GM11168 (cell line): ENCODE data around the gene GRK5.

Source experiments
- in situ Hi-C: fragments of 300-500 bp; cut with MboI; formaldehyde crosslinking; loops from one replicate; pipeline ENCODE4 v1.12.0; 2022; ENCODE audit warnings: low sequenced_read_pairs; ENCODE audit not compliant: unreplicated experiment

Gene GRK5

DNA sequence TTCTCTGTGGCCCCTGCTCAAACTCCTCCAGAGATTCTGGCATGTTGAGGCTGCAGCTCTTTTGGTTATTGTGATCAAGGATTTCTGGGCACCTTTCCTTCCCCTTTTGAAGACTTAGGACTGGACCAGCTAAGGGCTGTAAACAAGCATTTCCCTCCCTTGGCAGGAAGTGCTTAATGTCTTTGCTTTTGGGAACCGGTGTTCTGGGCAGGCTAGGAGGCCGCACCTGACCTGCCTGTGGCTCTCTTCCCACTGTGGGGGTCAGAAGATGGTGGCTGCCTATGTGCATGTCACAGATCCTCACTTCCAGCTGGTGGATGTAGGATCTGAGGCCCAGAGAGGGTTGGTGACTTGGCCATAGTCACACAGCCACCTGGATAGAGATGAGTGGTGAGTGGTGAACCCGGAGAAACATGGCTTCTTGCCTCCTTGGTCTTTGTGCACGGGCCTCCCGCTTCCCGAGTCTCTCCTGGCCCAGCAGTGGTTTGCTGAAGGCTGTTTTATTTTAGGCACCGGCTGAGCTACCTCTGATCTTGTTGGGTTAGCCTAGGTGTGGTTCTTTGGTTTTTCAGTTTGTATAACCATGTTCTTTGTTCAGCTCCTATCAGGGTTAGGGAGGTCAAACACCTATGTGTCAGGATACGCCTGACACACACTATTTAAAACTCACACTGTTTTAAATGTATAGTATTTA lies 82.0 kb downstream of the GRK5 start:
- in situ Hi-C loops, result no loop called here

DNA sequence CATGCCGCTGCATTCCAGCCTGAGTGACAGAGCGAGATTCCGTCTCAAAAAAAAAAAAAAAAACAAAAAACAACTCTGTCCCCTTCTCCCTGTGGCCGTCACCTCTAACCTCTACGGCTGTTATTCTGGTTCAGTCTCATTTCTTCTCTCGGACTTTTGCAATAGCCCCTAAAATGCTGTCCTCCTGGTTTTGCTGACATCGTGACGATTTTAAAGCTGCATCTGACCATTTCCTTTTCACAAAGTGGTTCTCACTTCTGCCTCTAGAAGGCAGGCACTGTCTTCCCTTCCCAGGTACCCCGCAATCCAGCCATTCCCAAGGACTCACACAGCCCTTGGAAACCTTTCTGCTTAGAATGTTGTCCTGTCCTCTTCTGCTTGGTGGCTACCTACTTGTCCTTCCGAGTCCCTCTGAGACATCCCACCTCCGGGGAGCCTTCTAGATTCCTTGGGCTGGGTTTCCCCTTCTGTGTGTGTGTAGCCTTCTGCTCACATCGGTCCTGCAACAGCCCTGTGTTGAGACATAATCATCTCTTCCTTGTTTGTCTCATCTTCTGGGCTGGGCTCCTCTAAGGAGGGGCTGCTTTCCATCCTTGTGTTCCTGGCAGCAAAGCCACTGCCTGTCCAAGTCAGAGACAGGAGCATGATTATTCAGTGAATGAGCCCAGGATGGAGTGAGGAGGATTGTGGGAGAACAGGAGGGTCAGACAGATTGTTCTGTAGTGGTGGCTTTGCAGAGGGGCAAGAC lies 83.1 kb downstream of the GRK5 start:
- in situ Hi-C loops, result no loop called here

- in situ Hi-C loops, result no loop called here
Measured at GRCh38 chr10:119291223-119291900, 84.0 kb downstream of the GRK5 start.

GRCh38 chr10:119292968-119293760 lies 85.8 kb downstream of the GRK5 start:
- in situ Hi-C loops, result no loop called here

- in situ Hi-C loops, result no loop called here
Measured at GRCh38 chr10:119296703-119297102, 89.3 kb downstream of the GRK5 start.

GRCh38 chr10:119297207-119297968 lies 90.0 kb downstream of the GRK5 start:
- in situ Hi-C loops, result no loop called here

- in situ Hi-C loops, result no loop called here
Measured at GRCh38 chr10:119298810-119299209, 91.4 kb downstream of the GRK5 start.

DNA sequence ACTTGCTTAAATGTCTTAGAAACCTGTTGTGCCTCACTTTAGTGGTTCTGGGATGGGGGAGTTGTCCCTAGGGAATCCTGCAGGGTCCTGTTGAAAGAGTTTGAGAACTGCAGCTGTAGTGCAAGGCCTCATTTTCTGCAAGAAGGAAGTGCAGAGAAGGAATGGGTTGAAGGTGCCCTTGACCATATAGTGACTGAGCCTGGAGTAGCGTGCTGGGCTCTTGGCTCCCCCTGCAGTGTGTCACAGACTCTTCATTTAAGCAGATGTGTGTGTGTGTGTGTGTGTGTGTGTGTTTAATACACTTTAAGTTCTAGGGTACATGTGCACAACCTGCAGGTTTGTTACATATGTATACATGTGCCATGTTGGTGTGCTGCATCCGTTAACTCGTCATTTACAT lies 92.2 kb downstream of the GRK5 start:
- in situ Hi-C loops, result no loop called here

DNA sequence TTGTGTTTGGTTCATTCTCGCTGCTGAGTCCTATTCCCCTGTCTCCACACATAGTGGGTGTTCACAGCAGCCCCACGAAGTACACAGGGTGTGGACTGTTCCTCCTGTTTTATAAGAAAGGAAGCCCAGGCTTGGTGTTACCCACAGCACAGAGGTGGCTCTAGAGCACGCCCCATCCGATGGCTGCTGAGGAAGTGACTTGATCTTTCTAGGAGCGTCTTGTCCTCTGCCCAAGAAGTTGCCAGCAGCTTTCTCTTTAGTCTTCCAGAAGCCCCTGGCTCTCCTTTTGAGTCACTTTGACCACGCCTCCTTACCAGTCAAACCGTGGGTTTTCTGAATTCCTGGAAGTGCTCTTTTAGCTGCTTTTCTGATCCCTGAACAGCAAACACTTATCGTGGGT lies 94.0 kb downstream of the GRK5 start:
- in situ Hi-C loops, result no loop called here

GRCh38 chr10:119302172-119302571 lies 94.8 kb downstream of the GRK5 start:
- in situ Hi-C loops, result no loop called here

- in situ Hi-C loops, result no loop called here
Measured at GRCh38 chr10:119302591-119303253, 95.4 kb downstream of the GRK5 start.

DNA sequence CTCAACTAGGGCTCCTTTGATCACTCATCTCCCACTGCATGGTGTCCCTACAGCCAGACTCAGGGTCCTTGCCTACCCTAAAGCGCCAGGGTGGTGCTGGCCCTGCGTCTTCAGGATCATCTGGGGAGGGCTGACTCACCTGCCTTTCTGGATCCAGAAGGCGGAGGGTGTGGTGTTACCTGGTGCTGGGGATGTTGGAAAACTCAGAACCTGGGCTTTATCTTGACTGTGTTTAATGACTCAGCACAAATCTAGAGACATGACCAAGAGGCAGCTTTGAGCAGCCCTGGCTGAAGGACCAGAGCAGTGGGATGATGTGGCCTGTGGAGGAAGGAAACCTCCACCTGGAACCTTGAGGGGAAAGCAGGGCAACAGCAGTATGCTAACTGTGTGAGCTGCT lies 96.5 kb downstream of the GRK5 start:
- in situ Hi-C loops, result no loop called here

DNA sequence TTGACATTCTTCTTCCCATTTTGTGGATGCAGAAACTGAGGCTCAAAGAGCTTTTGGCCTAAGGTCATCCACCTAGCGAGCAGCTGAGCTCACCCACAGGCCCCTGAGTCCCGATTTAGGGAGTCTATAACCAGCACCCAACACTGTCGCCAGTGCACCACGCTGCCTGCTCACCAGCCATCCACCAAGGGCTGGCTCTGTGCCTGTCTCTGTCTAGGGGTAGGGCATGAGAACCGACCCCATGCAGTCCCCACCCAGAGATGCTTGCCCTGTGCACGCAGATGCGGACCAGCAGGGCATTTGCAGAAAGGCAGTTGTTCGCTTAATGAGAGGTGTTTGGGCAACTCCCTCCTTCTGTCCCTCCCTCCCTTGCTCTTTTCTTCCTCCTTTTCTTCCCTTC lies 97.2 kb downstream of the GRK5 start:
- in situ Hi-C loops, result no loop called here

- in situ Hi-C loops, result no loop called here
Measured at GRCh38 chr10:119305860-119306513, 98.6 kb downstream of the GRK5 start.

- in situ Hi-C loops, result no loop called here
Measured at GRCh38 chr10:119306514-119306951, 99.2 kb downstream of the GRK5 start.

GRCh38 chr10:119306986-119307392 lies 99.6 kb downstream of the GRK5 start:
- in situ Hi-C loops, result no loop called here

DNA sequence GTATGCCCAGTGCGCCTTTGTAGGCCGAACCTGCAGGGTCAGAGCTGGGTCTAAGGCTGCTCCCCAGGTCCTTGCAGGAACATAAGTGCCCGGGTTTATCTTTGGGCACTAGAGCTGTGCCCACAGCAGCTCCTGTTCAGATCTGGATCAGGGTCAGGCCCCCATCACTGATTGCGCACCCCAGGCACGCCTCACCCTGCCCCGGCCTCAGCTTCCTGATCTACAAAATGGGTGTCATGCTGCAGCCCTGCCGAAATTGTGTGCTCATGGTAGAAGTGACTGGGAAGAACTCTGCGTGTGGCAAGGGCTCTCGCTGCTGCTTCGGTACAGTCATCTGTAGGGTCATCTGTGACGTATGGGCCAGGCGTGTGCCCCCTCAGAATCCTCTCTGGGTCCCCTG lies 100.7 kb downstream of the GRK5 start:
- in situ Hi-C loops, result no loop called here

DNA sequence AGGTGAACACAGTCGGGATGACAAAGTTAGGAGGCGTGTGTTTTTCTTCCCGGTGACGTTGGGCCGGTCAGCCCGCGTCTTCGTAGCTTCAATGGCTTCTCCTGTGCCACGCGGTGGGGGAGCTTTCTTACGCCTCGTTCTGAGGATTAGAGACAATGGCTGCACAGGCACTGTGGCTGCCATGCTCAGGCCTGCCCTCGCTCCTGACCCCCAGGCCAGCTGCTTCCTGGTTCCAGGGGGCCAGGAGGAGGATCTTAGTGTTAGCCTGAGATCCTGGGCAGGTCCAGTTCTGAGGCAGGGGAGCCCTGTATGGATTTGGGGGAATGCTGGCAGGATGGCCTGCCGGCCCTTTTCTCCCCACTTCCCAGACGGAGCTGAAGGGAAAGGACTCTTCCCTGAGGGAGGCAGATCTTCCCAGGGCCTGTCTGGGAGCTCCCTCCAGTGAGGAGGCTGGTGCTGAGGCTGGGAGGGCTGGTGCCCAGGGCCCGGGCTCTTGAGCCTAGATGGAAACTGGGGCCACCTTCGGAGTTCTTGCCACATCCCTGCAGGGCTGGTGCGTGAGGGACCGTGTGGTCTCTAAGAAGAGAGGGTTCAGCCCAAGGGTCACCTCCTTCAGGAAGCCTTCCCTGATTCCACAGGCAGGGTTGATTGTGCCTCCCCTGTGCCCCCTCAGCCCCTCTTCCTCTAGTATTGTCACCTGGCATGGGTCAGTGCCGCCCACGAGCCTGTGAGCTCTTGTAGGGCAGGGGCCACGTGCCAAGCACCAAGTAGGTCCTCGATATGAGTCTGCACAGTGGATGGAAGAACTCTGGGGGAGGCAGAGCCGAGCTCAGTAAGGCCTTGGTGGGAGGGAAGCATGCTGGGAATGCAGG lies 101.4 kb downstream of the GRK5 start:
- in situ Hi-C loops, result no loop called here
